A549 (cell line): ENCODE data around the gene ARHGEF7. TPM values are rescaled to one million over a fixed set of nuclear protein-coding genes. Genes with fewer than 3 reads are reported as not detected.

ENCODE experiments used
- ATAC-seq, 2 experiments: fragments of 200-7000 bp in 1 of 2; fragments of >200 bp in 1 of 2; cut with Nextera tagmentation in 1 of 2; cut with Tn5 transposase in 1 of 2; 3 replicates each; pipeline versions ENCODE4 v1.8.0 to v1.9.1; 2018 to 2020; ENCODE audit warnings: mild to moderate bottlenecking in 1 of 2, moderate library complexity in 1 of 2
- CTCF ChIA-PET: fragments of 300-600 bp; sonication (Branson Sonifier 250); formaldehyde crosslinking; extraction: SDS; loops from one replicate; lab custom pipeline; 2021; ENCODE audit warnings: antibody characterized with exemption, inconsistent platforms; lab: Yijun Ruan, JAX
- POLR2A ChIA-PET: fragments of 350-600 bp; formaldehyde crosslinking; extraction: SDS; loops from one replicate; lab custom pipeline; 2021; ENCODE audit warnings: antibody characterized with exemption, inconsistent platforms; lab: Yijun Ruan, JAX
- DNase-seq, 2 experiments: peaks; one replicate each; pipeline versions ENCODE4 v3.0.0 to v3.0.0-alpha.2; 2011 to 2016; ENCODE audit warnings: low read depth in 1 of 2, low spot score in 1 of 2
- FAIRE-seq: peaks from 2 replicates; lab custom pipeline; 2011; peaks lifted over from hg19 to GRCh38; lab: Jason Lieb, UNC
- H3K27ac ChIP-seq, 2 experiments: fragments of >200 bp; sonication (Bioruptor Twin); formaldehyde crosslinking; 3 replicates each; pipeline ENCODE4 v1.5.1; 2016 to 2017
- H3K4me1 ChIP-seq: fragments of >200 bp; sonication (Bioruptor Twin); formaldehyde crosslinking; 3 replicates; pipeline ENCODE4 v1.6.1; 2016
- H3K4me2 ChIP-seq: fragments of >200 bp; sonication (Bioruptor Twin); formaldehyde crosslinking; 3 replicates; pipeline ENCODE4 v1.6.1; 2016
- H3K4me3 ChIP-seq: fragments of >200 bp; sonication (Bioruptor Twin); formaldehyde crosslinking; 3 replicates; pipeline ENCODE4 v1.5.1; 2016
- H3K9me3 ChIP-seq: fragments of >200 bp; sonication (Bioruptor Twin); formaldehyde crosslinking; 3 replicates; pipeline ENCODE4 v1.6.1; 2016
- CBX2 ChIP-seq: fragments of 200-600 bp; sonication (generic); IDR thresholded peaks from 2 replicates; pipeline ENCODE4 v1.6.1; 2016; ENCODE audit warnings: low read depth, mild to moderate bottlenecking, borderline replicate concordance
- CHD2 ChIP-seq: fragments of 150-350 bp; IDR thresholded peaks from 2 replicates; pipeline ENCODE4 v1.6.1; 2014; ENCODE audit warnings: low read length; ENCODE audit not compliant: partially characterized antibody
- ELK1 ChIP-seq: fragments of 150-350 bp; IDR thresholded peaks from 2 replicates; pipeline ENCODE4 v1.6.1; 2014; ENCODE audit warnings: low read depth, mild to moderate bottlenecking, low read length
- GATA3 ChIP-seq: IDR thresholded peaks from 2 replicates; pipeline ENCODE4 v1.6.1; 2012; ENCODE audit warnings: borderline replicate concordance
- HDAC2 ChIP-seq: fragments of 200-600 bp; sonication (generic); IDR thresholded peaks from 2 replicates; pipeline ENCODE4 v1.6.1; 2016
- HMGXB4 ChIP-seq: fragments of 250-450 bp; sonication (Bioruptor Pico); IDR thresholded peaks from 2 replicates; pipeline ENCODE4 v1.5.0; 2021; ENCODE audit warnings: mild to moderate bottlenecking, moderate library complexity, borderline replicate concordance
- HOXA7 ChIP-seq: fragments of 250-450 bp; sonication (Bioruptor Pico); IDR thresholded peaks from 2 replicates; pipeline ENCODE4 v1.5.0; 2020; ENCODE audit warnings: mild to moderate bottlenecking, moderate library complexity
- HOXB13 ChIP-seq: fragments of 250-450 bp; sonication (Bioruptor Pico); IDR thresholded peaks from 2 replicates; pipeline ENCODE4 v1.5.0; 2020; ENCODE audit warnings: low read depth, mild to moderate bottlenecking, moderate library complexity
- JUNB ChIP-seq: fragments of >200 bp; sonication (Bioruptor Twin); formaldehyde crosslinking; IDR thresholded peaks from 2 replicates; pipeline ENCODE4 v1.6.1; 2016
- KDM5A ChIP-seq: fragments of 200-600 bp; sonication (generic); IDR thresholded peaks from 2 replicates; pipeline ENCODE4 v1.6.1; 2016; ENCODE audit warnings: antibody characterized with exemption, mild to moderate bottlenecking
- MAFK ChIP-seq: fragments of 450-650 bp; IDR thresholded peaks from 2 replicates; pipeline ENCODE4 v1.6.1; 2014; ENCODE audit not compliant: partially characterized antibody
- MYC ChIP-seq: IDR thresholded peaks from 2 replicates; pipeline ENCODE4 v1.6.1; 2012; ENCODE audit warnings: mild to moderate bottlenecking, inconsistent platforms, low read length, improper control_type of control experiment, borderline replicate concordance
- NFE2L2 ChIP-seq: fragments of 150-350 bp; conservative IDR thresholded peaks from 2 replicates; pipeline ENCODE4 v1.6.1; 2014; ENCODE audit warnings: low read length
- NPAS2 ChIP-seq: fragments of 250-450 bp; sonication (Bioruptor Pico); IDR thresholded peaks from 2 replicates; pipeline ENCODE4 v1.8.0; 2022; ENCODE audit warnings: mild to moderate bottlenecking, moderate library complexity, borderline replicate concordance
- PHF8 ChIP-seq: fragments of 200-600 bp; sonication (generic); IDR thresholded peaks from 2 replicates; pipeline ENCODE4 v1.6.1; 2016; ENCODE audit warnings: low read depth, mild to moderate bottlenecking, antibody characterized with exemption, moderate library complexity, borderline replicate concordance
- RCOR1 ChIP-seq: fragments of 150-350 bp; IDR thresholded peaks from 2 replicates; pipeline ENCODE4 v1.6.1; 2014; ENCODE audit warnings: antibody characterized with exemption, low read length, low read depth
- SREBF2 ChIP-seq: fragments of 450-650 bp; IDR thresholded peaks from 2 replicates; pipeline ENCODE4 v1.6.1; 2014; ENCODE audit warnings: mild to moderate bottlenecking, moderate library complexity
- TP53 ChIP-seq: fragments of 250-450 bp; sonication (Bioruptor Pico); IDR thresholded peaks from 2 replicates; pipeline ENCODE4 v1.5.0; 2021; ENCODE audit warnings: mild to moderate bottlenecking, moderate library complexity
- USF2 ChIP-seq: fragments of 450-650 bp; IDR thresholded peaks from 2 replicates; pipeline ENCODE4 v1.6.1; 2014; ENCODE audit warnings: antibody characterized with exemption
- ZNF302 ChIP-seq: fragments of 250-450 bp; sonication (Bioruptor Pico); IDR thresholded peaks from 2 replicates; pipeline ENCODE4 v1.9.0; 2021; ENCODE audit warnings: inconsistent platforms, mild to moderate bottlenecking, moderate library complexity
- whole genome bisulfite sequencing: methylation state at CpG from one replicate; pipeline ENCODE4 v1.1.6; 2017; ENCODE audit errors: missing lambda C conversion rate; 5-methylcytosine and 5-hydroxymethylcytosine counted together
- polyA plus RNA-seq, 4 experiments: library from polyadenylated mRNA; depleted of rRNA in 3 of 4; stranded (reverse); fragments of >200 nt; fragmentation: RNase III in 1 of 4; extraction: RNeasy Plus Mini Kit Qiagen cat#74134 plus additional on column Dnase treatment in 1 of 4; gene quantifications; 2 replicates in 3 of 4; 3 replicates in 1 of 4; pipeline ENCODE4 v1.2.3, GENCODE V29; 2011 to 2017

ARHGEF7 gene
- polyA plus RNA-seq, 2 of the 4 experiments (the other 2 are of a cell fraction) = 21.1 to 23.1 TPM

GRCh38 chr13:111338841-111339240, 223.7 kb downstream of the ARHGEF7 start:
- DNase-seq = no peak
- Histone ChIP-seq H3K9me3 (no peaks in the 10 kb centered on the region), H3K4me2 (no peak overlapping the region), H3K27ac (no peak overlapping the region), H3K4me1 (no peaks in the 10 kb centered on the region), H3K4me3 (no peak overlapping the region)
- ATAC-seq = no peak
- TF ChIP-seq KDM5A = no peak
- no peak for TF ChIP-seq MYC
- no peak for TF ChIP-seq HMGXB4 (CRISPR knock-in tag)
- TF ChIP-seq CHD2 = no peak
- TF ChIP-seq TP53 (CRISPR knock-in tag) = no peak
- no peak for TF ChIP-seq HOXA7 (CRISPR knock-in tag)
- 48% methylated on average over 11 of the region's 11 CpGs for WGBS
- FAIRE-seq = no peak
- POLR2A ChIA-PET = no interaction called here
- CTCF ChIA-PET = no interaction called here

GRCh38 chr13:111339366-111340143, 224.4 kb downstream of the ARHGEF7 start:
- Histone ChIP-seq H3K4me1 (no peaks in the 10 kb centered on the region), H3K27ac (no peak overlapping the region), H3K4me3 (no peak overlapping the region), H3K9me3 (no peaks in the 10 kb centered on the region), H3K4me2 (no peak overlapping the region)
- WGBS = 41% methylated on average over 22 of the region's 29 CpGs
- CTCF ChIA-PET = no interaction called here
- POLR2A ChIA-PET = no interaction called here
- DNase-seq (no peak), ATAC-seq (no peak), FAIRE-seq (no peak)
- TF ChIP-seq NPAS2 (CRISPR knock-in tag) = no peak
- TF ChIP-seq ELK1 = no peak
- no peak for TF ChIP-seq ZNF302 (CRISPR knock-in tag)
- TF ChIP-seq RCOR1 = no peak
- TF ChIP-seq HOXA7 (CRISPR knock-in tag) = no peak
- no peak for TF ChIP-seq HMGXB4 (CRISPR knock-in tag)
- no peak for TF ChIP-seq NFE2L2
- no peak for TF ChIP-seq KDM5A

- H3K4me1 ChIP-seq = no peaks in the 10 kb centered on the region
- ChIA-PET POLR2A (no interaction called here), CTCF (interaction anchor here (0.7 kb wide), 1 partner anchor 294 kb away, joined by 3 read pairs; no protein-coding TSS in a partner anchor)
- no peaks in the 10 kb centered on the region for H3K9me3 ChIP-seq
- no peak overlapping the region for H3K4me2 ChIP-seq
- DNase-seq = no peak
- ATAC-seq = no peak
- FAIRE-seq = no peak
- WGBS = 8% methylated on average over 4 of the region's 5 CpGs
- H3K4me3 ChIP-seq = no peak overlapping the region
- H3K27ac ChIP-seq = no peak overlapping the region
- TF ChIP-seq USF2 = no peak
- no peak for TF ChIP-seq HOXA7 (CRISPR knock-in tag)
- no peak for TF ChIP-seq CBX2
- TF ChIP-seq HDAC2 = no peak
- no peak for TF ChIP-seq CHD2
- no peak for TF ChIP-seq MAFK
- TF ChIP-seq SREBF2 = no peak
- TF ChIP-seq HOXB13 (CRISPR knock-in tag) = no peak
- no peak for TF ChIP-seq GATA3
- no peak for TF ChIP-seq PHF8
- no peak for TF ChIP-seq JUNB
- no peak for TF ChIP-seq ZNF302 (CRISPR knock-in tag)
Observed at GRCh38 chr13:111341886-111342285, 226.8 kb downstream of the ARHGEF7 start.
